K562 (cell line): ENCODE data around the gene SLC7A8. TPM values are rescaled to one million over a fixed set of nuclear protein-coding genes. Genes with fewer than 3 reads are reported as not detected.

ENCODE experiments used
- ATAC-seq: fragments of 200-7000 bp; cut with Tn5 transposase; 3 replicates; pipeline ENCODE4 v1.9.1; 2020; ENCODE audit warnings: moderate library complexity
- BruUV-seq: library from RNA; stranded (reverse); fragments of 400-500 nt; replicated peaks from 2 replicates; lab custom pipeline; 2021; lab: Mats Ljungman, UMichigan
- CTCF ChIA-PET: fragments of 300-600 bp; formaldehyde crosslinking; extraction: SDS; loops from one replicate; lab custom pipeline; 2021; ENCODE audit warnings: low intra/inter-chr PET ratio; lab: Yijun Ruan, JAX
- POLR2A ChIA-PET: fragments of 300-600, 350-650 bp; sonication (Branson Sonifier 250); formaldehyde crosslinking; extraction: SDS; loops from one replicate; lab custom pipeline; 2021; ENCODE audit warnings: antibody characterized with exemption, inconsistent platforms; lab: Yijun Ruan, JAX
- DNase-seq, 4 experiments: peaks; one replicate each; pipeline versions ENCODE4 v3.0.0 to v3.0.0-alpha.2; 2011 to 2018; ENCODE audit warnings: low spot score in 3 of 4, mixed read lengths in 3 of 4; ENCODE audit errors: extremely low read depth in 1 of 4
- FAIRE-seq: peaks from 2 replicates; lab custom pipeline; 2011; peaks lifted over from hg19 to GRCh38; lab: Jason Lieb, UNC
- H2AFZ ChIP-seq: 2 replicates; pipeline ENCODE4 v1.6.0; 2011; ENCODE audit warnings: low read depth, low read length, control low read depth, inconsistent platforms
- H3K27ac ChIP-seq: fragments of 200-600 bp; 3 replicates; pipeline ENCODE4 v1.8.0; 2011; ENCODE audit warnings: low read depth, mild to moderate bottlenecking, control low read depth, inconsistent platforms, low read length, moderate library complexity, mixed read lengths; ENCODE audit errors: extremely low read depth
- H3K27me3 ChIP-seq, 2 experiments: fragments of 300-600 bp in 1 of 2; 2 replicates in 1 of 2; 3 replicates in 1 of 2; pipeline versions ENCODE4 v1.6.0 to v1.8.0; 2011; ENCODE audit warnings: inconsistent platforms in 2 of 2, low read length in 2 of 2, mild to moderate bottlenecking in 1 of 2, mixed read lengths in 1 of 2, moderate library complexity in 1 of 2; ENCODE audit not compliant: control insufficient read depth in 2 of 2, insufficient read depth in 2 of 2
- H3K36me3 ChIP-seq: fragments of 300-600 bp; 3 replicates; pipeline ENCODE4 v1.8.0; 2011; ENCODE audit warnings: mild to moderate bottlenecking, low read length, inconsistent platforms; ENCODE audit not compliant: control insufficient read depth, insufficient read depth
- H3K4me1 ChIP-seq, 2 experiments: fragments of 200-600 bp in 1 of 2; replicated peaks in 1 of 2; 2 replicates in 1 of 2; 3 replicates in 1 of 2; pipeline versions ENCODE4 v1.5.1 to v1.8.0; 2011; ENCODE audit warnings: inconsistent platforms in 2 of 2, low read length in 2 of 2, mild to moderate bottlenecking in 1 of 2, mixed read lengths in 1 of 2, moderate library complexity in 1 of 2; ENCODE audit not compliant: control insufficient read depth in 2 of 2, insufficient read depth in 2 of 2
- H3K4me2 ChIP-seq: 2 replicates; pipeline ENCODE4 v1.6.1; 2011; ENCODE audit warnings: low read length, control low read depth, inconsistent platforms, mixed read lengths; ENCODE audit not compliant: insufficient read depth
- H3K4me3 ChIP-seq: fragments of 200-600 bp; sonication (generic), shearing (Covaris generic); 2 replicates; pipeline ENCODE4 v1.5.1; 2016; ENCODE audit warnings: control low read depth, inconsistent platforms
- H3K79me2 ChIP-seq: fragments of 200-600 bp; 3 replicates; pipeline ENCODE4 v1.8.0; 2011; ENCODE audit warnings: low read length, inconsistent platforms; ENCODE audit not compliant: control insufficient read depth, insufficient read depth
- H3K9ac ChIP-seq, 2 experiments: 2 replicates each; pipeline versions ENCODE4 v1.6.0 to v1.6.1; 2011; ENCODE audit warnings: low read depth in 2 of 2, low read length in 2 of 2, control low read depth in 1 of 2, inconsistent platforms in 1 of 2, mild to moderate bottlenecking in 1 of 2, mixed read lengths in 1 of 2; ENCODE audit not compliant: insufficient read depth in 1 of 2
- H3K9me1 ChIP-seq: one replicate; pipeline ENCODE4 v1.6.0; 2011; ENCODE audit warnings: inconsistent platforms, mild to moderate bottlenecking, low read length, moderate library complexity; ENCODE audit not compliant: control insufficient read depth, insufficient read depth
- H3K9me3 ChIP-seq: replicated peaks from 2 replicates; pipeline ENCODE4 v1.5.1; 2011; ENCODE audit warnings: low read depth, low read length, inconsistent platforms; ENCODE audit not compliant: control insufficient read depth, insufficient read depth
- H4K20me1 ChIP-seq: replicated peaks from 2 replicates; pipeline ENCODE4 v1.6.1; 2011; ENCODE audit warnings: low read length, inconsistent platforms, mixed read lengths; ENCODE audit not compliant: control insufficient read depth, insufficient read depth
- RNF219 ChIP-seq: fragments of 250-450 bp; sonication (Bioruptor Pico); IDR thresholded peaks from 2 replicates; pipeline ENCODE4 v1.5.0; 2022; ENCODE audit warnings: mild to moderate bottlenecking
- TAF1 ChIP-seq: IDR thresholded peaks from 2 replicates; pipeline ENCODE4 v1.6.1; 2011; ENCODE audit warnings: mild to moderate bottlenecking, low read length, moderate library complexity; ENCODE audit not compliant: insufficient read depth, control insufficient read depth, severe bottlenecking; ENCODE audit errors: extremely low read depth
- ZNF316 ChIP-seq: fragments of 450-650 bp; IDR thresholded peaks from 2 replicates; pipeline ENCODE4 v1.6.1; 2016
- ZNF655 ChIP-seq: fragments of 250-450 bp; sonication (Bioruptor Pico); IDR thresholded peaks from 2 replicates; pipeline ENCODE4 v1.5.0; 2021
- WGBS: fragments of 100-300 bp; shearing (Covaris generic); methylation state at CpG from one replicate; pipeline ENCODE4 v1.1.6; 2016; ENCODE audit warnings: low coverage, mixed read lengths; ENCODE audit not compliant: insufficient coverage; ENCODE audit errors: missing lambda C conversion rate; 5-methylcytosine and 5-hydroxymethylcytosine counted together
- in situ Hi-C: fragments of 300-500 bp; cut with MboI; formaldehyde crosslinking; loops from 4 replicates; pipeline ENCODE4 v1.15.0; 2018; ENCODE audit warnings: inconsistent platforms, mixed read lengths
- intact Hi-C: fragments of 100-400 bp; cut with micrococcal nuclease; formaldehyde crosslinking; loops from 2 replicates; pipeline ENCODE4 v1.14.2; 2022
- polyA plus RNA-seq, 8 experiments: library from polyadenylated mRNA; depleted of rRNA in 4 of 8; stranded (reverse) in 5 of 8; unstranded in 3 of 8; fragments of >200 nt; fragmentation: Nextera tagmentation in 2 of 8; fragmentation: Illumina TruSeq in 1 of 8; extraction: Ambion mirVana in 2 of 8; extraction: Trizol in 1 of 8; gene quantifications; 2 replicates each; pipeline versions ENCODE4 v1.2.1 to v1.2.3, GENCODE V29; 2011 to 2014; ENCODE audit warnings: inconsistent platforms in 1 of 8, missing spikeins in 1 of 8
- total RNA-seq, 7 experiments: library from RNA; depleted of rRNA in 6 of 7; stranded (reverse); fragments of >200 nt in 6 of 7; fragmentation: Illumina TruSeq in 2 of 7; extraction: Trizol in 2 of 7; gene quantifications; 2 replicates each; pipeline versions ENCODE4 v1.2.1 to v1.2.3, GENCODE V29; 2011 to 2021; ENCODE audit warnings: low replicate concordance in 1 of 7

Gene SLC7A8
- total and polyA plus RNA-seq, 9 of the 15 experiments (the other 6 are each of a cell fraction or from before 2014, with no cell fraction given), result 2.0 to 33.0 (median 6.0) TPM

GRCh38 chr14:23193432-23193831 is 10.0 kb upstream of the SLC7A8 start:
- in situ Hi-C loops (no loop called here), intact Hi-C loops (no loop called here)
- Histone ChIP-seq H3K9me3 (no peaks in the 10 kb centered on the region), H3K27ac (no peak overlapping the region), H3K9ac (no peak overlapping the region), H3K4me3 (no peak overlapping the region), H3K9me1 (no peaks in the 10 kb centered on the region), H3K79me2 (no peaks in the 10 kb centered on the region), H4K20me1 (no peaks in the 10 kb centered on the region), H2AFZ (0 out of 2 replicates have a peak overlapping the region, but pooled peaks have one; percentile 17), H3K4me1 (no peaks in the 10 kb centered on the region), H3K27me3 (no peaks in the 10 kb centered on the region), H3K36me3 (no peaks in the 10 kb centered on the region), H3K4me2 (no peak overlapping the region)
- no peak for TF ChIP-seq TAF1
- no peak for TF ChIP-seq ZNF655 (CRISPR knock-in tag)
- no peak for TF ChIP-seq ZNF316
- no peak for TF ChIP-seq RNF219 (CRISPR knock-in tag)
- ChIA-PET POLR2A (interaction anchor here (0.6 kb wide), 1 partner anchor 192 kb away, joined by 3 read pairs; no protein-coding TSS in a partner anchor), CTCF (interaction anchor here (0.9 kb wide), 1 partner anchor 73 kb away, joined by 7 read pairs; no protein-coding TSS in a partner anchor)
- ATAC-seq (no peak), DNase-seq (no peak), FAIRE-seq (no peak)
- BruUV-seq, result no TSS peak
- 11% methylated on average over 3 of the region's 3 CpGs for WGBS
